ENCODE data around the gene ZNF350. TPM values are rescaled to one million over a fixed set of nuclear protein-coding genes. Genes with fewer than 3 reads are reported as not detected.

Gene ZNF350
- total and polyA plus RNA-seq, 2 of the 13 experiments (the other 11 are each of a cell fraction or from before 2014, with no cell fraction given): 3.7 to 6.9 TPM

GRCh38 chr19:51926784-51927741 is 59.6 kb downstream of the ZNF350 start, which contains the start of gene ZNF613 (continued):
- TF ChIP-seq PRMT3 (CRISPR knock-in tag; IDR thresholded peaks at IDR 0.05; ENCODE audit: borderline replicate concordance, low read depth) (no peak), PHF20 (CRISPR knock-in tag; IDR thresholded peaks at IDR 0.05) (peak; percentile 75), ZBTB44 (CRISPR knock-in tag; IDR thresholded peaks at IDR 0.05) (no peak), BRD4 (CRISPR knock-in tag; IDR thresholded peaks at IDR 0.05) (peak; percentile 38; the same call in 1 of the 2 replicates), ZMYM4 (CRISPR knock-in tag; IDR thresholded peaks at IDR 0.05) (peak; percentile 88), RBAK (CRISPR knock-in tag; IDR thresholded peaks at IDR 0.05) (no peak), RCOR2 (CRISPR knock-in tag; IDR thresholded peaks at IDR 0.05) (no peak), GPN1 (CRISPR knock-in tag; IDR thresholded peaks at IDR 0.05; ENCODE audit: borderline replicate concordance) (no peak), TGIF2 (CRISPR knock-in tag; IDR thresholded peaks at IDR 0.05) (no peak), TAF15 (IDR thresholded peaks at IDR 0.05; ENCODE audit: low read depth, low read length, poor library complexity, severe bottlenecking) (no peak), SRF (IDR thresholded peaks at IDR 0.05; ENCODE audit: low read depth, low read length) (no peak), ZNF616 (CRISPR knock-in tag; IDR thresholded peaks at IDR 0.05; ENCODE audit: low read depth) (no peak), KLF16 (CRISPR knock-in tag; IDR thresholded peaks at IDR 0.05) (peak; percentile 41; a peak in 1 of 4 replicates), AHDC1 (CRISPR knock-in tag; IDR thresholded peaks at IDR 0.05; ENCODE audit: borderline replicate concordance) (no peak), ZNF747 (CRISPR knock-in tag; IDR thresholded peaks at IDR 0.05; ENCODE audit: borderline replicate concordance) (no peak), ZNF562 (CRISPR knock-in tag; IDR thresholded peaks at IDR 0.05; ENCODE audit: borderline replicate concordance) (no peak), HNF1B (CRISPR knock-in tag; IDR thresholded peaks at IDR 0.05) (peak; percentile 42; the same call in 1 of the 2 replicates), ZBTB21 (CRISPR knock-in tag; IDR thresholded peaks at IDR 0.05) (no peak)

Data from HepG2 (cell line).